NCI-H1048 (cell line): ENCODE data around the gene RAPGEF2.

ENCODE experiments used
- DNase-seq: peaks from one replicate; lab custom pipeline; 2025; lab: John Stamatoyannopoulos, UW

The RAPGEF2 gene

DNA sequence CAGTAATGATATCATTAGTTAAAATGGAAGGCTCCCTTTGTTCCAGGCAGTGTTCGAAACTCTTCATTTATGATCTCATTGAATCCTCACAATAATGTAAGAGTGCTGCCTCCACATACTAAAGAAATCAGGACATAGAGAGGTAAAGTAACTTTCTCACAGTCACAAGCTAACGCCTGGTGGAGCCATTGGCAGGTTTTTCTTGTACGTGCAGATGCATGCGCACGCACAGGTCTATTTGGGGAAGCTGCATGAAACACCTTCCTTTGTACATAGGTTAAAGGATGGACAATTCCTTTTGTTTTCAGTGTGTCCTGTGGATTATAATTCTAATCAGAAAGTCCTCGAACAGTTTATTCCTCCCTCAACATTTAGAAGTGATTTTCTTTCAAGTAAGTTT, 176.2 kb downstream of the RAPGEF2 start:
- DNase-seq = no peak

DNA sequence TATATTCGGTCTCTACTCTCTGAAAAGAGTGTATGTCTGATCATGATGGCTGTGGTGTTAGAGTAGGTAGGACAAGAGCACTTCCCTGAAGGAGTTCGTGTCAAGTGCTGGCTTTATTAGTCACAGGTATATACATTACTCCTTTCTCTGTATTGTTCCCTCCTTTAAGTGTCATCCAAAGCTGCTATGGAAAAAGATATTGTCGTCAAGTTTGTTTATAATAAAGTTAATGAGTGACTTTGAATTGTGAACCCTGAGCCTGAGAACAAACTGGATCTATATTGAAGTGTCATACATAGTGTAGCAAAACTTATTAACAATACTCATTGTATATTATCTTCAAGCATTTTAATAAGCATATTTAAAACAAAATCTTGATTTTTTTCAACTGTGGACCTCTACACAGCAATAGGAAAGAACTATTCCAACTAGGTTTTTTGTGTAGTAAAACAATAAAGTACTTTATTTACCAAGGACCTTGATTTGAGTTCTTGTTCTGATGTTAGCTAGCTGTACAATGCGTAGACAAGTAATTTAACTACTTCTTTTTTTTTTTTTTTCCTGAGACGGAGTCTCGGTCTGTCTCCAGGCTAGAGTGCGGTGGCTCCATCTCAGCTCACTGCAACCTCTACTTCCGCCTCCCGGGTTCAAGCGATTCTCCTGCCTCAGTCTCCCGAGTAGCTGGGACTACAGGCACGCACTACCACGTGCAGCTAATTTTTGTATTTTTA, 177.7 kb downstream of the RAPGEF2 start:
- DNase-seq = no peak

DNA sequence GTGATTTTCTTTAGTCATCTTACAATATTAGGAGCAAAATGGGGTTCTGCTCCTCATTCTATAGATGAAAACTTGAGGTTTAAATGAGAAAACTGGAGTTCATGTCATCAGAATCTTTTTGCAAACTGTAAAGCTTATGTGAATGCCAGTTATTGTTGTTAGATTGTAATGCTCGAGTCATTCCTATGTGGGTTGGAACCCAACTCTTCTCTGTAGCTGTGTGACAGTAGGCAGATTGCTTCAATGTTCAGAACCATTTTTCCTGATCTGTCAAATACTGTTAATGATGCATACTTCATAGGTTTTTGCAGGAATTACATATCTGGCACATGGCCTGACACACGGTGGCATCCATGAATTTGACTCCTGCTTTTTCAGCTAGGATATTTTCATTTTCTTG, 178.9 kb downstream of the RAPGEF2 start:
- DNase-seq = no peak

DNA sequence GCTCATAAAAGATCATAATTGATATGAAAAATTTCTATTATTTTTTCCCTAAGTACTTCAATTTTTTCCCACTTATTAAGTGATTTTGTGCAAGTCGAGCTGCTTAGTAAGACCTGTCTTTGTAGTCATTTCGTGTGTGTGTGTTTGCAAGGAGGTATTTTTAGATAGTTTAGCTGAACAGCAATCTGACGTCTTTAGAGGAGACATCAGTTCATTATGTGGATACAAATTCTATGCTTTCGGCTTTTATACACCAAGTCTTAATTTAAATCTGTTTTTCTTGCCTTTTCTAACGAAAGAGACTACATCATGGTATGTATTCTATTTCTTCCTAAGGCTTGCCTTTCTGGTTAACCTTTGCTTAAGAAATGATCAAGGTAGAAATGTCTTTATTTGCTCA, 179.4 kb downstream of the RAPGEF2 start:
- no peak for DNase-seq

DNA sequence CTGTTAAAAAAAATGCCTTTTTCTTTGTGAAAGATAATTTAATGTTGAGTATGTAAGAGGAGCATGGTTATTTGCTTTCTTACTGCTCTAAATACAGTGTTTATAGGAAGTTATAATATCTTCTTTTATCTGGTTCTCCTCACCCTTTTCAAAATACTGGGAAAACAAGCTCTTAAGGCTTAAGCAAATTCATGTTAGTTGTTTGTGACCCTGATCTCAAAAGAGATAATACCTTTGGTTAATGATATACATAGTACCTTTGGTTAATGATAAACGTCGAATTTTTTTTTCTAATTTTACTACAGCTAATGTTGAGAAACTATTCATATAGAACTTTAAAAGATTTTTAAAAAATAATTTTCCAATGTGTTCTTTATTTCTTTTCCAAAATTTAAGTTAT, 180.1 kb downstream of the RAPGEF2 start:
- no peak for DNase-seq

DNA sequence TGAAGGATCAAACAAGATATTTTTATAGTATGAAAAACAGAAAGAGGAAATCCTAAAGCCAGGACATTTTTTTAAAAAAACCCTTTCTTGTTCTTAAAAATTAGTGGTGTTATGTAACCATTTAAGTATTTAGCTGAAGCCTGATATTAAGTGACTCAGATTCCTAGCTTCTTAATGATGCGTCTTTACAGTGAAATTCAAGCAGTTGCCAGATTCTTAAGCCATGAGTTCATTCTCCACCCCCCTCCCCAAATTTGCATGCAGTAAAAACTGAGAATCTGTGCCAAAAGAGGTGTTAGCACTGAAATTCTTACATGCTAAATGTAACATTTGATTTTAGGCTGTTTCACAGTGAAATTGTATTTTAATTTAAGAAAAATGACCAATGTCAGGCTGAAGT, 180.8 kb downstream of the RAPGEF2 start:
- DNase-seq = no peak

DNA sequence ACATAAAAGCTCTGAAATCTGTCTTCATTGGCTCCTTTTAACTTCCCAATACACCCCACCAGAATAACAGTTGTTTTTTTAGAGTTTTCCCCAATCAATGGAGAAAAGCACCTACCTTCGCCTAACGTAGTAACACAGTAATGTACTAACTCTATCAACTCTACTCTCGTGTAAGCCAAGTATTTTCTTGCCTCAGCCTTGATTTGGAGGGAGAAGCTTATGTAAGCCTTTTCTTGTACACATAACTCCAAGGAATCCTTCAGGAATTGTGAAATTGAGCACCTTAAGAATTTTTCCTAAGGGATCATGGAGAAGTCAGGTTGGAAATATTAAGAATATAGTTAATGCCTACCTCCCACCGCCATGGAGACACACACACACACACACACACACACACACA, 181.2 kb downstream of the RAPGEF2 start:
- DNase-seq = no peak

DNA sequence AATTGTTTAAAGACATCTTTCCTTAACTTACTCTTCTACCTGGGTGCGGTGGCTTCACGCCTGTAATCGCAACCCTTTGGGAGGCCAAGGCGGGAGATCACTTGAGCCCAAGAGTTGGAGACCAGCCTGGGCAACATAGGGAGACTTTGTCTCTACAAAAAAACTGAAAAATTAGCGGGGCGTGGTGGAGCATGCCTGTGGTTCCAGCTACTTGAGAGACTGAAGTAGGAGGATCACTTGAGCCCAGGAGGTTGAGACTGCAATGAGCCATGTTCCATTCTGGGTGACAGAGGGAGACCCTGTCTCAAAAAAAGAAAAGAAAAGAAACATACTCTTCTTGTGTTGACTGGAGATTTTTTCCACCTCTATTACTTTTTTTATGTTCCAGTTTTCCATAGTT, 181.9 kb downstream of the RAPGEF2 start:
- DNase-seq = no peak

DNA sequence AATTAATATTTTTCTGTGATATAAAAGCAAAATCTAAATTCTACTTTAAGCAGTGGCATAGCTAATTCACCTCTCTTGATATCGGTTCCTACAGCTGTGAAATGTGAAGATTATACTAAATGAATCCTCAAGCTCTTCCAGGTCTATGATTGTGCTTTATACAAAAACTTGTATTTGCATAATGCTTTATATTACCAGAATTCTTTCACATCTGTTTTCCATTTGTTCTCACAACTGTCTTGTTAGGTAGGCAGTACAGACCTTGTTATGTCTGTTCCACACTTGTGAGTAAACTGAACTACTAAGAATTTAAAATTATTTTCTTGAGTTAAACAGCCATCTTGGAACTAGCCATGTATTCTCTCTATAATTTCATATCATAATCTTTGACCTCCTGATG, 184.9 kb downstream of the RAPGEF2 start:
- DNase-seq = no peak

DNA sequence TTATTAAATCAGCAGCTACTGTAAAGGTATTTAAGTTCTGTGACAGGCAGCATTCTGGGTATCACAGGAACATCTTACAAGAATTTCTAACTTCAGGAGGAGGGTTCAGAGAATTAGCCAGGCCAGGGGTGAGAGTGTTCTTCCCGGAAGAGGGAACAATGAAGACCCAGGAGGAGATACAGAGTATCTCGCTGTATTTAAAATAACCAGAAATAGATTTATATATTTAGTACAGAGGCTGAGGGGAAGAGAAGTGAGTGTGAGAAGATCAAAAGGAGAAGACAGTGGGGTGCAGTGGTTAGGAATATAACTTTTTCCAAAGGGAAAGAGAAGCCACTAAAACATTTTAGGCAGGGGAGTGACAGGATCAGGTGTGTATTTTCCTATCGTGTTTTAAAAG, 186.8 kb downstream of the RAPGEF2 start:
- DNase-seq = no peak

DNA sequence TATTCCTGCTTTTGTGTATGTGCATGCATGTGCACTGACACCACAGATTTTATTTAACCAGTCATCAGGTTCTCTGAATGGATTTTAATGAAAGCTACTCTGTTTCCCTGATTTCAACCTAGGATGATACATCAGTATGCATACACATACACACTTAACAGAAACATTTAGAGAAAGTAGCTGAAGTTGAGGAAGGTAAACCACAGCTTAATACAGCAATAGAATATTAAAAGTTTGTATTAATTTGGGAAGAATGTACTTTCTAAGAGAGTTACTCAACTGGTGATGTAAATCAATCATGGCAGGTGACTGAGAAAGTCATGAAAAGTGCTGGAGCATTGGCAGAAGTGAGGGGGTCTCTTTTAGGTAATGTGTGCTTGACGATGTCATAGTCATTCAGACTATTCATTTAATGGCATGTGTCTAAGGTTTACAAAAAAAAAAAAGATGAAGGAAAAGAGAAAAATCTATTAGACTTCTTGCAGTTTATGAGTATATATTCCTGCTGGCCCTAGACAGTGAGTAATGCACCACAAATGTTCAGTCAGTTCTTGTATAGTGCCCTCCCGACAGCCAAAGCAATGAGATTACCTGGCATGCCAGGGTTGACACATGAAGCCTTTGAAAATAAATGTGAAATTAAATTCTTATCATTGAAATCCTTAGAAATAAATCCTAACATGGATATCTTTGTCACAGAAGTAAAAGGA, 187.6 kb downstream of the RAPGEF2 start:
- no peak for DNase-seq

DNA sequence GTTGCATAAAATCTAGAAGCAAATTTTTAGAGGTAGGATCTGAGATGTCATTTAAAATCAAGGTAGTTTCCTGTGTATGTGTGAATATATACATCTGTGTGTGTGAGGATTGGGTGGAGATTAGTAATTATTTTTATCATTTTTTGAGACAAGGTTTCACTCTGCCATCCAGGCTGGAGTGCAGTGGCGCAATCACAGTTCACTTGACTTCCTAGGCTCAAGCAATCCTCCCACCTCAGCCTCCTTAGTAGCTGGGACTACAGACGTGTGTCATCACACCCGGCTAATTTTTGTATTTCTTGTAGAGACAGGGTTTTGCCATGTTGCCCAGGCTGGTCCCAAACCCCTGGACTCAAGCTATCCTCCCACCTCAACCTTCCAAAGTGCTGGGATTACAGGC, 188.3 kb downstream of the RAPGEF2 start:
- no peak for DNase-seq

DNA sequence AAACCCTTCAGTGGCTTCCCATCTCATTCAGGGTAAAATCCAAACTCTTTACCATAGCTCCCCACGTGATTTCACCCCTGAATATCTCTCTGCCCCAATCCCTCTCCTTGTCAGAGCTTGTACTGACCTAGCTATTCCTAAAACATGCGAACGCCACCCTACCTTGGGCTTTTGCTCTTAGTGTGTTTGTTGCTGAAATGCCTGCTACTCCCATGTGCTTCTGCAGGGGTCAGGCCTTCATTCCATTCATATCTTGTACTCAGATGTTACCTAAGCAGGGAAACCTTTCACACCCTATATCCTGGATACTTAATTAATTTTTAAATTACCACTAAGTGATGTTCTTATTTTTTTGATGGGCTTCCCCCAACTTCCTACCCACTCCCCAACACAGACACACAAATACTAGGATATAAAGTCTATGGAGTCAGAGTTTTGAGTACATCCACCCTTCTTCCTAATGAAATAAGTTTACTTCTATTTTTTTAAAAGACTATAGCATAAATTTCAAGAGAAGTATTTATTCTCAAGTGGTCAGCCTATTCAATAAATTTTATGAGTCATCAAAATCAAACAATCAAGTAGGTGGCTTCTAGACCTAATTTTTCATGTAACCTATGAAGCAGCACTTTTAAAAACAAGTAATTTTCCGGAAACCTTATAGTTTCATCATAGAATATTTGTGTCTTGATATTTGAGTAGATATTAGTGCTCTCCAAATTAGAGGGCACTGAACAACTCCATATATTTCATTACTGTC, 189.4 kb downstream of the RAPGEF2 start:
- no peak for DNase-seq

DNA sequence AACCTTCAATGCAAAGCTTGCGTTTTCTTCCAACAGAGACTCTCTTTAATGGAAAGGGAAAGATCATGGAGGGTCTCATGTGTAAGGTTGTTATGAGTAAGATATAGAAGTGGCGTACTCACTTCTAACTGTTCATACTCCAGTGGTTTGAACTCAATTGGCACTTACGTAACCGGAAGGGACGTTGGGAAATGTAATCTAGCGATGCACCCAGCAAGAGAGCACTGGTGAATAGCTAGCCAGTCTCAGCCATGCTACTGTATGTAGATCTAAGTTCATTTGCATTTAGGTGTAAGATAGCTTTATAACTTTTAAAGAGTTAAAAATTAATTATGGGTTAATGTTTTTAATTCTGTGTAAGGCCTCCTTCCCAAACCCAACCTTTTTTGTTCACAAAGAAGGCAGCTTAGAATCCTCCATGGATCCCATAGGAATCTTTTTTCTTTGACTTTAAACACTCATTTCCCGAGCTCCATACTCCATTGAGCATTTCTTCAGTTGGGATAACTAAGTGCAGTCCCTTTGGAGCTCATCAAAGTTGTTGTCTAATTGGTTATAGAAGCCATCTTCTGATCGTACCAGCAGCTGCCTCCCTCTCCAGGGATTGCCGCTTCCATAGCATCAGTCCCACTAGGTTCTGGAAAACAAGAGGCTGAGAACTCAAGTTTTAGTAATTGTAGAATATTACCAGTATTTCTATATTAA, 191.1 kb downstream of the RAPGEF2 start:
- DNase-seq = no peak

DNA sequence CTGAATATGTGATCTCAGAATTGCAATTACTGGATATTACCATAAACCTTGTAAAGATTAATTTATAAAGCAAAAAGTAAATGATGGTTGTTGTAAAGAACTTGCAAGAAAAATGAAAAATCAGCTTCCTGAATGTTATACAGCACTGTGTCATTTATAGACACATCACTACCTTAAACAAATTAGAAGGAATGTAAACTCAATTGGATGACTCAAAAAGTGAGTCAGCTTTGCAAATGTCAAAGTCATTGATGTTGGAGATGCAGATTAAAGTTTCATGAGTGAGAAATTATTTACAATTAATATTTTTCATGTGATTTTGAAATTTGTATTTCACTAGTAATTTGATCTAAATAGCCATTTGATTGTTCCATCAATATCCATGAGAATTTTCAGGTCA, 193.2 kb downstream of the RAPGEF2 start:
- no peak for DNase-seq

DNA sequence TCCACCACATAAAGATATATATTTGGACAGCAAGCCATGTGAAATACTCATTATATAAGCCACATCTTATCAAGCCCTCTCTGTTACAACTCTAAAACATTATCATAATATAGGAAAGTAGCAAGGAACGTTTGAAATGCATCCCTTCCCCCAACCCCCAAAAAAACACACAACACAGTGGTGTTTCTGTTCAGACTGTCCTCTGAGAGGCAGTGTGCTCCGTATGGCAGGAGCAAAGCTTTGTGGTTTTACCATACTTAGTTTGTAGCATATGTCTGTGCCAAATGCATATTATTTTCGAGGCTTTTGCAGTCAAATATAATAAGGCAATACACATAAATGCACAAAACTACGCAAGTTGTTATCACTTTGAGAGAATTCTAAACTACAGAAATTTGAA, 194.2 kb downstream of the RAPGEF2 start:
- DNase-seq = no peak

DNA sequence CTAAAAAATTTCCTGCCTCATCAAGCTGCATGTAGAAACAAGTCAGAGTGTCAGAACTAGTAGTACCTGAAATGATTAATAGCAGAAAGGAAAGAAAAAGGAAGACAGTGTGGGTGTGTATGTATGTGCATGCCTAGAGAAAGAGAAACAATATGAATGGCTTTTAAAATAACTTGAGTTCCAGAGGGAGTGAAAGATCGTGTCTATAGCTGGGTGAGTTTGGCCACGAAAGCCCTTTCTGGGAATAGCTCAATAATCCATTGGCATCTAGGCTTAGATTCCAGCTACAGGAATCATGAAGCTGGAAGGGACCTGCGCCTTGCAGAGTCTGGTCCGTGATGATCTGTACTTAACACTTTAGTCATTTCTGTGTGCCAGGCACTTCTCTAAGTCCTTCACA, 195.6 kb downstream of the RAPGEF2 start:
- no peak for DNase-seq

DNA sequence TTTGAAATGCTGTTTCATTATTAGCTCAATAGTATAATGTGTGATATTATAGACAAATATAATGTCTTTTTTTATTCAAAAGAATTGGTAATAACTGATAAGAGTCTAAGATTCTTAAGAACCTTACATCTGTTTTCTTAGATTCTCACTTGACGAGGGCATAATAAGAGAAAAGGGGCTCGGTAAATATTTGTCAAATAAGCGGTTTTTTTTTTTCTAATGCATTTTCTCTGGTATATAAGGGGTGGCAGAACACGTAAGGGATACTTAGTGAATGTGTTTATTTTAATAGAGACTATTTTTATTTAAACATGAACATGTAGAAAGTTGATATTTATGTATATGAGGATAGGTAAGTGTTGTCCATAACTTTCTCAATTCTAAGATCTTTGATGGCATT, 200.6 kb downstream of the RAPGEF2 start:
- no peak for DNase-seq

DNA sequence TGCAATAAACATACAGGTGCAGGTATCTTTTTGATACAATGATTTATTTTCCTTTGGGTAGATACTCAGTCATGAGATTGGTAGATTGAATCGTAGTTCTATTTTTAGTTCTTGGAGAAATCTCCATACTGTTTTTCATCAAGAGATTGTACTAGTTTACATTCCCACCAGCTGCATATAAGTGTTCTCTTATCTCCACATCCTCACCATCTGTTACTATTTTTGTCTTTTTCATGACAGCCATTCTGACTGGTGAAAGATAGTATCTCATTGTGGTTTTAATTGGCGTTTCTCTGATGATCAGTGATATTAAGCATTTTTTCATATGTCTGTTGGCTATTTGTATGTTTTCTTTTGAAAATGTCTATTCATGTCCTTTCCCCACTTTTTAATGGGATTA, 202.2 kb downstream of the RAPGEF2 start:
- DNase-seq = no peak

DNA sequence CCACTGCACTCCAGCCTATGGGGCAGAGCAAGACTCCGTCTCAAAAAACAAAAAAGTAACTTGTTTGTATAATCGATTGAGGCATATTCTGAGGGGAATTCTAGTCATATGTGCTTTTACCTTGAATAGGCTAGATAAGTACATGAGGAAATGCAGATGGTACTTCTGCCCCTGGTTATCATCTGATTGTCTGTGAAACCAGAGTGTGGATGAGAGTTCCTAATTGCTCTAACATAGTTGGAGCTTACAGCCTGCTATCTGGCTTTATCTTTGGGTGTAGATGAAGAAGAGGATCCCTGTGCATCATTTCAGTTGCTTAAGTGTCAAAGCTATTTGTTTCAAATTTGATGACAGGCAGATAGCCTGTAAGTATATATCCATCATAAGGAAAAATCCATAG, 205.1 kb downstream of the RAPGEF2 start:
- no peak for DNase-seq

DNA sequence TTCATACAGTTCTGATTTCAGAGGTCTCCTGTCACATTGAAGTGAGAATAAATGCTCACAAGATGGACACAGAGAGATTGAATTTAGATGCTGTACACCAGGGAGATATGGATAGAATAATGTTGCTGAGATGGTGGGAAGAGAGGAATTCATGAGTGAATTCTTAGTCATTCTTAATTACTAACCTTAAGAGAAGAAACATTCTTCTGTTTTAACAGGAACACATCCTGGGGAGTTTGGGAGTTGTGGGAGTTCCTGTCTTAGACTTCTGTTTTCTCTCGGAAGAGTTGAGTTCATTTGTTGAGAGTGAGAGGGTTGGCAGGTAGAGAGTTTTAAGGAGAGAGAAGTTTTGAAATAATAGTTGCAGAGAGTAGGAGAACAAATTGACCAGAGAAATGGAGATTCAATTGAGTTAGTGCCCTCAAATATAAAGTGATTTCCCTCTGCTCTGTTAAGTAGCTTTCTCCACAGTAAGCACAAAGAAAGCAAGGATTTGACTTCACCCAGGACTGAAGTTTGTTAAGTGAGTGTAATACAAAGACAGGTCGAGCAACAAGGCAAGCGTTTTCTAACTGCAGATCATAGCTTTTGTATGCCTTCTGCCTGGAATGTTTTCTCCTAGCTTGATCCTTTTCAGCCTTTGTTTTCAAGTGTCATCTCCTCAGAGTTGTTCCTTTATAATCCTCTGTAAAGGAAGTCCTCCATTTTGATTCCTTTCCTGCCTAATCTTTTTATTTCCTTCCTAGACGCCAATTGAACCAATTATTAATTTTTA, 205.9 kb downstream of the RAPGEF2 start:
- no peak for DNase-seq

DNA sequence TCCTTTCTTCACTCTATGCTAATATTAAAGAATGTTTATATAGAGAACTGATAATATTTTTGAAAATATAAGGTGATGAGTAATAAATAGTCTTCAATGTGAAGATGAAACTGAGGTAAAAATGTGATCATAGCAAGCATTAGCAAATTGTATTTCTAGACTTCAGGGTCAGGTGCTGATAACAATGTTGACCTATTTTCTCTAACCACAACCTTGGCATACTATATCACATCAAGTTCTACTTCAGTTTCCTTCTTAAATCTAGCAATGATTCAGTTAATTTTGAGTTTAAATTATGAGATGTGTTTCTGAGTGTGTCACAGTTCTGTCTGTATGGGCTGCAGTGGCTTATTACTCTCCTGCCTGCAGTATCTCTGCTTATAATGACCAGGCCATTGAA, 209.4 kb downstream of the RAPGEF2 start:
- DNase-seq = no peak
